ENCODE measurements around the gene COL11A1.

GRCh38 chr1:103129255-103129654 is 20.9 kb upstream of the COL11A1 start:
- TF ChIP-seq POLR2A (IDR thresholded peaks at IDR 0.05) = no peak
- TF ChIP-seq, protein P1, sequence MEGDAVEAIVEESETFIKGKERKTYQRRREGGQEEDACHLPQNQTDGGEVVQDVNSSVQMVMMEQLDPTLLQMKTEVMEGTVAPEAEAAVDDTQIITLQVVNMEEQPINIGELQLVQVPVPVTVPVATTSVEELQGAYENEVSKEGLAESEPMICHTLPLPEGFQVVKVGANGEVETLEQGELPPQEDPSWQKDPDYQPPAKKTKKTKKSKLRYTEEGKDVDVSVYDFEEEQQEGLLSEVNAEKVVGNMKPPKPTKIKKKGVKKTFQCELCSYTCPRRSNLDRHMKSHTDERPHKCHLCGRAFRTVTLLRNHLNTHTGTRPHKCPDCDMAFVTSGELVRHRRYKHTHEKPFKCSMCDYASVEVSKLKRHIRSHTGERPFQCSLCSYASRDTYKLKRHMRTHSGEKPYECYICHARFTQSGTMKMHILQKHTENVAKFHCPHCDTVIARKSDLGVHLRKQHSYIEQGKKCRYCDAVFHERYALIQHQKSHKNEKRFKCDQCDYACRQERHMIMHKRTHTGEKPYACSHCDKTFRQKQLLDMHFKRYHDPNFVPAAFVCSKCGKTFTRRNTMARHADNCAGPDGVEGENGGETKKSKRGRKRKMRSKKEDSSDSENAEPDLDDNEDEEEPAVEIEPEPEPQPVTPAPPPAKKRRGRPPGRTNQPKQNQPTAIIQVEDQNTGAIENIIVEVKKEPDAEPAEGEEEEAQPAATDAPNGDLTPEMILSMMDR (IDR thresholded peaks at IDR 0.05) = no peak
